Caco-2 (cell line): ENCODE measurements around the gene VPS8. TPM values are rescaled to one million over a fixed set of nuclear protein-coding genes. Genes with fewer than 3 reads are reported as not detected.

Experiments used
- BruUV-seq: library from RNA; stranded (reverse); fragments of 400-500 nt; replicated peaks from 2 replicates; lab custom pipeline; 2021; lab: Mats Ljungman, UMichigan
- CTCF ChIA-PET: fragments of 300-600 bp; sonication (Branson Sonifier 250); formaldehyde crosslinking; loops from one replicate; lab custom pipeline; 2022; ENCODE audit warnings: antibody characterized with exemption; lab: Charles Lee
- POLR2A ChIA-PET: fragments of 300-600 bp; sonication (Branson Sonifier 250); formaldehyde crosslinking; loops from one replicate; lab custom pipeline; 2022; ENCODE audit warnings: antibody characterized with exemption; lab: Charles Lee
- DNase-seq, 2 experiments: peaks; one replicate each; pipeline versions ENCODE4 v3.0.0 to v3.0.0-alpha.2; 2020 to 2022
- H3K27me3 ChIP-seq: replicated peaks from 2 replicates; pipeline ENCODE4 v1.6.0; 2011; ENCODE audit warnings: low read length; ENCODE audit not compliant: control insufficient read depth, insufficient read depth
- H3K36me3 ChIP-seq: 2 replicates; pipeline ENCODE4 v1.5.1; 2011; ENCODE audit warnings: low read length; ENCODE audit not compliant: control insufficient read depth, insufficient read depth
- H3K4me1 ChIP-seq: fragments of 250-450 bp; sonication (Bioruptor Pico); 2 replicates; pipeline ENCODE4 v1.5.1; 2020; ENCODE audit warnings: mild to moderate bottlenecking
- H3K4me3 ChIP-seq: 2 replicates; pipeline ENCODE4 v1.5.1; 2011; ENCODE audit warnings: low read depth, mild to moderate bottlenecking, control low read depth, low read length
- H3K9me3 ChIP-seq: fragments of 250-450 bp; sonication (Bioruptor Pico); 2 replicates; pipeline ENCODE4 v1.5.1; 2020; ENCODE audit warnings: mild to moderate bottlenecking, moderate library complexity
- H3K27ac Mint-ChIP-seq: one replicate; pipeline ENCODE4 v1.8.0; 2022; ENCODE audit warnings: mixed read lengths; ENCODE audit not compliant: unreplicated experiment
- H3K27me3 Mint-ChIP-seq: one replicate; pipeline ENCODE4 v1.8.0; 2022; ENCODE audit warnings: mixed read lengths; ENCODE audit not compliant: insufficient read depth, unreplicated experiment
- H3K36me3 Mint-ChIP-seq: one replicate; pipeline ENCODE4 v1.8.0; 2022; ENCODE audit warnings: mild to moderate bottlenecking, mixed read lengths; ENCODE audit not compliant: insufficient read depth, unreplicated experiment
- H3K4me1 Mint-ChIP-seq: one replicate; pipeline ENCODE4 v1.8.0; 2022; ENCODE audit warnings: low read depth, mixed read lengths; ENCODE audit not compliant: unreplicated experiment
- H3K4me3 Mint-ChIP-seq: one replicate; pipeline ENCODE4 v1.8.0; 2022; ENCODE audit warnings: mild to moderate bottlenecking, moderate library complexity, mixed read lengths; ENCODE audit not compliant: unreplicated experiment
- H3K9me3 Mint-ChIP-seq: one replicate; pipeline ENCODE4 v1.8.0; 2022; ENCODE audit warnings: mixed read lengths; ENCODE audit not compliant: unreplicated experiment
- CTCF ChIP-seq, 2 experiments: fragments of 200-600 bp in 1 of 2; IDR thresholded peaks; 1 replicate in 1 of 2; 2 replicates in 1 of 2; pipeline versions ENCODE4 v1.5.1 to v1.8.0; 2011 to 2022; ENCODE audit warnings: antibody characterized with exemption in 1 of 2, control low read depth in 1 of 2, inconsistent platforms in 1 of 2, low read depth in 1 of 2, low read length in 1 of 2, mild to moderate bottlenecking in 1 of 2, moderate library complexity in 1 of 2; ENCODE audit not compliant: insufficient read depth in 1 of 2, severe bottlenecking in 1 of 2, unreplicated experiment in 1 of 2
- intact Hi-C: fragments of 100-400 bp; cut with micrococcal nuclease; formaldehyde crosslinking; loops from one replicate; pipeline ENCODE4 v1.10.0; 2022; ENCODE audit not compliant: unreplicated experiment
- total RNA-seq: library from RNA; stranded (reverse); gene quantifications from 2 replicates; pipeline ENCODE4 v1.2.3, GENCODE V29; 2022

The VPS8 gene
- total RNA-seq, 1 experiment from 2014 or later, result 44.7 TPM

GRCh38 chr3:185059766-185060165 is 247.8 kb downstream of the VPS8 start:
- H3K36me3 Mint-ChIP-seq, result peaks cover 7% of the 10 kb centered on the region
- no peaks in the 10 kb centered on the region for H3K36me3 ChIP-seq
- H3K4me1 Mint-ChIP-seq, result no peaks in the 10 kb centered on the region
- intact Hi-C loops, result no loop called here
- no peaks in the 10 kb centered on the region for H3K27me3 ChIP-seq
- POLR2A ChIA-PET, result no interaction called here
- H3K9me3 Mint-ChIP-seq, result peaks cover 28% of the 10 kb centered on the region
- H3K4me3 Mint-ChIP-seq, result no peak overlapping the region
- H3K4me1 ChIP-seq, result no peaks in the 10 kb centered on the region
- DNase-seq, result no peak
- H3K9me3 ChIP-seq, result peaks cover 5% of the 10 kb centered on the region; the same call in 1 of the 2 replicates
- TF ChIP-seq CTCF (IDR thresholded peaks at IDR 0.05; ENCODE audit: insufficient read depth in 1 of 2, low read depth in 1 of 2, low read length in 1 of 2, severe bottlenecking in 1 of 2, unreplicated experiment in 1 of 2), result no peak
- no peaks in the 10 kb centered on the region for H3K27me3 Mint-ChIP-seq
- BruUV-seq, result no TSS peak
- no peak overlapping the region for H3K4me3 ChIP-seq
- CTCF ChIA-PET, result no interaction called here
- no peak overlapping the region for H3K27ac Mint-ChIP-seq

GRCh38 chr3:185060655-185061054 is 248.7 kb downstream of the VPS8 start:
- ChIA-PET CTCF (no interaction called here), POLR2A (no interaction called here)
- peaks cover 5% of the 10 kb centered on the region; the same call in 1 of the 2 replicates for H3K9me3 ChIP-seq
- H3K27me3 ChIP-seq, result no peaks in the 10 kb centered on the region
- DNase-seq, result no peak
- no peaks in the 10 kb centered on the region for H3K36me3 ChIP-seq
- H3K27me3 Mint-ChIP-seq, result no peaks in the 10 kb centered on the region
- H3K36me3 Mint-ChIP-seq, result peaks cover 4% of the 10 kb centered on the region
- intact Hi-C loops, result no loop called here
- H3K4me1 ChIP-seq, result no peaks in the 10 kb centered on the region
- H3K4me3 Mint-ChIP-seq, result no peak overlapping the region
- BruUV-seq, result no TSS peak
- H3K9me3 Mint-ChIP-seq, result peaks cover 19% of the 10 kb centered on the region
- no peak for TF ChIP-seq CTCF (IDR thresholded peaks at IDR 0.05; ENCODE audit: insufficient read depth in 1 of 2, low read depth in 1 of 2, low read length in 1 of 2, severe bottlenecking in 1 of 2, unreplicated experiment in 1 of 2)
- no peaks in the 10 kb centered on the region for H3K4me1 Mint-ChIP-seq
- H3K27ac Mint-ChIP-seq, result no peak overlapping the region
- no peak overlapping the region for H3K4me3 ChIP-seq

- no peak for TF ChIP-seq CTCF (IDR thresholded peaks at IDR 0.05; ENCODE audit: insufficient read depth in 1 of 2, low read depth in 1 of 2, low read length in 1 of 2, severe bottlenecking in 1 of 2, unreplicated experiment in 1 of 2)
- ChIA-PET CTCF (no interaction called here), POLR2A (no interaction called here)
- peaks cover 5% of the 10 kb centered on the region; the same call in 1 of the 2 replicates for H3K9me3 ChIP-seq
- no TSS peak for BruUV-seq
- Mint-ChIP-seq H3K9me3 (peaks cover 18% of the 10 kb centered on the region), H3K4me3 (no peak overlapping the region), H3K27ac (no peak overlapping the region), H3K4me1 (no peaks in the 10 kb centered on the region), H3K36me3 (no peaks in the 10 kb centered on the region), H3K27me3 (no peaks in the 10 kb centered on the region)
- no peak for DNase-seq
- no peak overlapping the region for H3K4me3 ChIP-seq
- H3K4me1 ChIP-seq, result no peaks in the 10 kb centered on the region
- H3K36me3 ChIP-seq, result no peaks in the 10 kb centered on the region
- H3K27me3 ChIP-seq, result no peaks in the 10 kb centered on the region
- intact Hi-C loops, result no loop called here
Observed at GRCh38 chr3:185062191-185062590, 250.2 kb downstream of the VPS8 start.
